B cell (primary cell): ENCODE measurements around the gene TBCB. TPM values are rescaled to one million over a fixed set of nuclear protein-coding genes. Genes with fewer than 3 reads are reported as not detected.
A peak's percentile ranks its signal among the peaks of the same experiment; 100 is the strongest.

Experiments
- ATAC-seq: fragments of 200-7000 bp; cut with Tn5 transposase; one replicate; pipeline ENCODE4 v1.10.0; 2021; ENCODE audit warnings: low read depth, mild to moderate bottlenecking, moderate number of reproducible peaks, moderate library complexity
- CTCF ChIA-PET: fragments of 350-600 bp; sonication (Branson Sonifier 250); formaldehyde crosslinking; loops from one replicate; lab custom pipeline; 2021; ENCODE audit warnings: antibody characterized with exemption, inconsistent platforms; lab: Charles Lee
- POLR2A ChIA-PET: fragments of 350-600 bp; sonication (Branson Sonifier 250); formaldehyde crosslinking; loops from one replicate; lab custom pipeline; 2021; ENCODE audit warnings: antibody characterized with exemption; lab: Charles Lee
- DNase-seq: peaks from one replicate; pipeline ENCODE4 v3.0.0; 2013
- H2AFZ ChIP-seq: 2 replicates; pipeline ENCODE4 v1.6.1; 2012; ENCODE audit warnings: mild to moderate bottlenecking, low read depth, low read length; ENCODE audit not compliant: insufficient read depth, poor library complexity, severe bottlenecking
- H3K27ac ChIP-seq, 2 donors: 1 replicate in 1 of 2; 2 replicates in 1 of 2; pipeline ENCODE4 v1.5.1; 2012 to 2013; ENCODE audit warnings: low read length in 2 of 2, mild to moderate bottlenecking in 2 of 2, moderate library complexity in 1 of 2
- H3K27me3 ChIP-seq, 4 experiments: fragments of 200-600 bp in 1 of 4; sonication (generic) in 1 of 4; replicated peaks in 1 of 4; 1 replicate in 2 of 4; 2 replicates in 2 of 4; pipeline versions ENCODE4 v1.6.1 to v1.7.0; 2013 to 2016; ENCODE audit warnings: low read length in 3 of 4, mild to moderate bottlenecking in 2 of 4, mixed read lengths in 1 of 4, moderate library complexity in 1 of 4; ENCODE audit not compliant: insufficient read depth in 4 of 4, control insufficient read depth in 3 of 4; ENCODE audit errors: control extremely low read depth in 1 of 4
- H3K36me3 ChIP-seq, 2 experiments: replicated peaks in 1 of 2; 1 replicate in 1 of 2; 2 replicates in 1 of 2; pipeline versions ENCODE4 v1.6.1 to v1.7.1; 2013; ENCODE audit warnings: low read length in 1 of 2; ENCODE audit not compliant: insufficient read depth in 2 of 2, control insufficient read depth in 1 of 2; ENCODE audit errors: control extremely low read depth in 1 of 2, extremely low read depth in 1 of 2
- H3K4me1 ChIP-seq, 2 donors: fragments of 200-600 bp in 1 of 2; sonication (generic) in 1 of 2; 1 replicate in 1 of 2; 2 replicates in 1 of 2; pipeline versions ENCODE4 v1.5.1 to v1.6.1; 2013 to 2017; ENCODE audit warnings: low read length in 2 of 2; ENCODE audit not compliant: control insufficient read depth in 2 of 2, insufficient read depth in 2 of 2
- H3K4me2 ChIP-seq: replicated peaks from 2 replicates; pipeline ENCODE3; 2012; ENCODE audit warnings: mild to moderate bottlenecking, low read depth, low read length; ENCODE audit not compliant: poor library complexity, severe bottlenecking
- H3K4me3 ChIP-seq, 5 experiments: fragments of 200-600 bp in 1 of 5; sonication (generic) in 1 of 5; 1 replicate in 3 of 5; 2 replicates in 2 of 5; pipeline versions ENCODE4 v1.5.1 to v1.7.0; 2011 to 2016; ENCODE audit warnings: low read length in 4 of 5, mild to moderate bottlenecking in 4 of 5, low read depth in 2 of 5, control low read depth in 1 of 5, moderate library complexity in 1 of 5; ENCODE audit not compliant: insufficient read depth in 1 of 5; ENCODE audit errors: control extremely low read depth in 1 of 5, extremely low read depth in 1 of 5
- H3K79me2 ChIP-seq: fragments of 200-600 bp; sonication (generic); one replicate; pipeline ENCODE4 v1.6.0; 2016; ENCODE audit warnings: low read length; ENCODE audit not compliant: control insufficient read depth, insufficient read depth
- H3K9ac ChIP-seq: fragments of 200-600 bp; sonication (generic); 2 replicates; pipeline ENCODE4 v1.6.1; 2017; ENCODE audit warnings: mild to moderate bottlenecking, low read length, moderate library complexity
- H3K9me3 ChIP-seq, 3 donors: one replicate each; pipeline versions ENCODE4 v1.6.1 to v1.7.1; 2013; ENCODE audit warnings: low read length in 2 of 3; ENCODE audit not compliant: control insufficient read depth in 2 of 3, insufficient read depth in 1 of 3; ENCODE audit errors: control extremely low read depth in 1 of 3
- H4K20me1 ChIP-seq: 2 replicates; pipeline ENCODE4 v1.6.0; 2012; ENCODE audit warnings: mild to moderate bottlenecking, low read length; ENCODE audit not compliant: insufficient read depth, control insufficient read depth, poor library complexity, severe bottlenecking
- H3K27ac Mint-ChIP-seq: one replicate; pipeline ENCODE4 v1.8.0; 2021; ENCODE audit warnings: mixed read lengths
- H3K27me3 Mint-ChIP-seq: one replicate; pipeline ENCODE4 v1.8.0; 2021; ENCODE audit warnings: mixed read lengths
- H3K4me1 Mint-ChIP-seq: one replicate; pipeline ENCODE4 v1.8.0; 2021; ENCODE audit warnings: mixed read lengths
- H3K4me3 Mint-ChIP-seq: one replicate; pipeline ENCODE4 v1.8.0; 2021; ENCODE audit warnings: mixed read lengths
- H3K9me3 Mint-ChIP-seq: one replicate; pipeline ENCODE4 v1.8.0; 2022; ENCODE audit warnings: mixed read lengths; ENCODE audit not compliant: insufficient read depth
- EZH2 ChIP-seq: IDR thresholded peaks from 2 replicates; pipeline ENCODE4 v1.6.1; 2012; ENCODE audit warnings: borderline replicate concordance, low read depth, mild to moderate bottlenecking, moderate library complexity, low read length; ENCODE audit not compliant: insufficient read depth, poor library complexity, severe bottlenecking
- WGBS: methylation state at CpG from one replicate; pipeline ENCODE4 v1.1.5; 2013; ENCODE audit warnings: missing lambda C conversion rate; ENCODE audit not compliant: insufficient coverage; 5-methylcytosine and 5-hydroxymethylcytosine counted together
- intact Hi-C: fragments of 100-400 bp; cut with micrococcal nuclease; formaldehyde crosslinking; loops from one replicate; pipeline ENCODE4 v1.10.0; 2022
- polyA minus RNA-seq: library from RNA; depleted of rRNA, polyadenylated mRNA; stranded (reverse); fragments of >200 nt; gene quantifications from 2 replicates; pipeline ENCODE4 v1.2.3, GENCODE V29; 2012
- polyA plus RNA-seq: library from polyadenylated mRNA; depleted of rRNA; stranded (reverse); fragments of >200 nt; gene quantifications from 2 replicates; pipeline ENCODE4 v1.2.3, GENCODE V29; 2012
- total RNA-seq, 2 donors: library from RNA; stranded (reverse); fragments of 120-200 nt in 1 of 2; gene quantifications; 1 replicate in 1 of 2; 2 replicates in 1 of 2; pipeline versions ENCODE4 v1.2.3 to v1.2.4, GENCODE V29; 2013 to 2022
- TF ChIP-seq, protein P1 (sequence below): fragments of 200-600 bp; IDR thresholded peaks from one replicate; pipeline ENCODE4 v1.8.0; 2022; ENCODE audit warnings: antibody characterized with exemption, mild to moderate bottlenecking

TBCB gene, protein sequence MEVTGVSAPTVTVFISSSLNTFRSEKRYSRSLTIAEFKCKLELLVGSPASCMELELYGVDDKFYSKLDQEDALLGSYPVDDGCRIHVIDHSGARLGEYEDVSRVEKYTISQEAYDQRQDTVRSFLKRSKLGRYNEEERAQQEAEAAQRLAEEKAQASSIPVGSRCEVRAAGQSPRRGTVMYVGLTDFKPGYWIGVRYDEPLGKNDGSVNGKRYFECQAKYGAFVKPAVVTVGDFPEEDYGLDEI
- 145 and 148 TPM in 2 replicates for total RNA-seq
- 132 TPM for total RNA-seq (2013)
- 187 and 193 TPM in 2 replicates for polyA plus RNA-seq
- 87.1 and 90.2 TPM in 2 replicates for polyA minus RNA-seq

DNA sequence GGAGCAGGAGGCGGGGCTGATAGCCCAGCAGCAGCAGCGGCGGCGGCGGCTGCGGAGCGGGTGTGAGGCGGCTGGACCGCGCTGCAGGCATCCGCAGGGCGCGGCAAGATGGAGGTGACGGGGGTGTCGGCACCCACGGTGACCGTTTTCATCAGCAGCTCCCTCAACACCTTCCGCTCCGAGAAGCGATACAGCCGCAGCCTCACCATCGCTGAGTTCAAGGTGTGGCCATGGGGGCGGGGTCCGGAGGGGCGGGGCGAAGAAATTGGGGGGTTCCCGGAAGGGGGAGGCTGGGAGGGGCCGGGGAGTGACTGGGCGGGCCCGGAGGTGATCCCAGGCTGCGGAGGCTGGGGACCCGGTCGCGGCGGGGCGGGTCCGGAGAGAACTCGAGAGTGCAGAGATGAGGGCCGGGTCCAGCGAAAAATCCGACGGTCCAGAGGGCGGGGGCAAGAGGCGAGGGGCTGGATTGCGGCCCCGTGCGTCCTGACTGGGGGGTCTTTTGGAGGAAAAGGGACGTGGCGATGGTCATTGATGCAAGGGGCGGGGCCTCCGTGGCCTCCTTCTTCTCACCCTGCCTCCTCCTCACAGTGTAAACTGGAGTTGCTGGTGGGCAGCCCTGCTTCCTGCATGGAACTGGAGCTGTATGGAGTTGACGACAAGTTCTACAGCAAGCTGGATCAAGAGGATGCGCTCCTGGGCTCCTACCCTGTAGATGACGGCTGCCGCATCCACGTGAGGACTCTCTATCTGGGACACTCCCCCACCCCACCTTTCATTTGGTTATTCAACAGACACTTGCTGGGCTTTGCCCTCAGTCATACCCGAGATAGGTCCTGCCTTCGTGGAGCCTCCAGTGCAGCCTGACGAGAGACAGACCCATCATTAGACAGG, at the start of gene TBCB:
Gene TBCB, plus strand, starts transcription at position 16 of the 891 bp plus-strand sequence. Its CDS starts 93 bp downstream, at position 109.
- Histone ChIP-seq H3K79me2 (peaks cover 60% of the 10 kb centered on the region), H3K4me1 (peaks cover 16 to 23% of the 10 kb centered on the region in 2 donors), H2AFZ (peak within 1 kb of the TSS; percentile 84), H3K36me3 (peaks cover 0 to 36% of the 10 kb centered on the region in 2 experiments), H3K4me3 (peak within 1 kb of the TSS; percentile 76 to 91 (median 79)), H3K9ac (peak within 1 kb of the TSS; percentile 73), H3K4me2 (peak within 1 kb of the TSS; percentile 80), H3K27me3 (no peaks in the 10 kb centered on the region), H4K20me1 (peaks cover 21% of the 10 kb centered on the region), H3K27ac (peak within 1 kb of the TSS; percentile 84 to 90), H3K9me3 (peaks cover 0 to 6% (median 0%) of the 10 kb centered on the region in 3 donors)
- Mint-ChIP-seq H3K27me3 (no peaks in the 10 kb centered on the region), H3K9me3 (no peaks in the 10 kb centered on the region), H3K4me3 (peak within 1 kb of the TSS; percentile 95), H3K4me1 (peaks cover 40% of the 10 kb centered on the region), H3K27ac (peak within 1 kb of the TSS; percentile 99)
- ChIA-PET CTCF (interaction anchor here (0.5 to 5.6 kb wide), 4 partner anchors 12 to 262 kb away, joined by 3 to 42 read pairs (median 4); partner anchors contain the start of genes THAP8, ZNF146 and ZNF565), POLR2A (interaction anchor here (1.2 to 3.4 kb wide), 5 partner anchors 13 to 1351 kb away, joined by 3 to 22 read pairs (median 8); partner anchors contain the start of genes CAPNS1, THAP8, WDR62 and ZNF565)
- ATAC-seq = peak; percentile 52
- WGBS = 10% methylated on average over 48 of the region's 59 CpGs
- TF ChIP-seq EZH2 = no peak
- TF ChIP-seq, protein P1, sequence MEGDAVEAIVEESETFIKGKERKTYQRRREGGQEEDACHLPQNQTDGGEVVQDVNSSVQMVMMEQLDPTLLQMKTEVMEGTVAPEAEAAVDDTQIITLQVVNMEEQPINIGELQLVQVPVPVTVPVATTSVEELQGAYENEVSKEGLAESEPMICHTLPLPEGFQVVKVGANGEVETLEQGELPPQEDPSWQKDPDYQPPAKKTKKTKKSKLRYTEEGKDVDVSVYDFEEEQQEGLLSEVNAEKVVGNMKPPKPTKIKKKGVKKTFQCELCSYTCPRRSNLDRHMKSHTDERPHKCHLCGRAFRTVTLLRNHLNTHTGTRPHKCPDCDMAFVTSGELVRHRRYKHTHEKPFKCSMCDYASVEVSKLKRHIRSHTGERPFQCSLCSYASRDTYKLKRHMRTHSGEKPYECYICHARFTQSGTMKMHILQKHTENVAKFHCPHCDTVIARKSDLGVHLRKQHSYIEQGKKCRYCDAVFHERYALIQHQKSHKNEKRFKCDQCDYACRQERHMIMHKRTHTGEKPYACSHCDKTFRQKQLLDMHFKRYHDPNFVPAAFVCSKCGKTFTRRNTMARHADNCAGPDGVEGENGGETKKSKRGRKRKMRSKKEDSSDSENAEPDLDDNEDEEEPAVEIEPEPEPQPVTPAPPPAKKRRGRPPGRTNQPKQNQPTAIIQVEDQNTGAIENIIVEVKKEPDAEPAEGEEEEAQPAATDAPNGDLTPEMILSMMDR = no peak
- intact Hi-C loops = loop anchor here (1.0 to 10.0 kb wide), 9 partner anchors 12 to 471 kb away; partner anchors contain the start of genes ALKBH6, COX6B1, ETV2 and PROSER3
- no peak for DNase-seq
